GM19238 (cell line): ENCODE data around the gene KHDC4.
"Not testable (repeated sequence)": the region's sequence is repeated elsewhere in the genome, so short reads cannot be mapped to it uniquely, and the experiment has no call there.

Experiments
- DNase-seq: peaks from one replicate; pipeline ENCODE4 v3.0.0; 2011; ENCODE audit warnings: low spot score; ENCODE audit not compliant: insufficient read length

Gene KHDC4

GRCh38 chr1:155904261-155904660 is 30.0 kb downstream of the KHDC4 start:
- no peak for DNase-seq

GRCh38 chr1:155900161-155900560 is 34.1 kb downstream of the KHDC4 start:
- DNase-seq: no peak

GRCh38 chr1:155899683-155900082 is 34.5 kb downstream of the KHDC4 start:
- no peak for DNase-seq

GRCh38 chr1:155898888-155899287 is 35.3 kb downstream of the KHDC4 start:
- DNase-seq: no peak

GRCh38 chr1:155897746-155898145 is 36.5 kb downstream of the KHDC4 start:
- no peak for DNase-seq

- not testable (repeated sequence) for DNase-seq
Observed at GRCh38 chr1:155896476-155896875, 37.7 kb downstream of the KHDC4 start.

GRCh38 chr1:155895617-155896016 is 38.6 kb downstream of the KHDC4 start:
- DNase-seq: not testable (repeated sequence)

- no peak for DNase-seq
Observed at GRCh38 chr1:155893389-155894142, 40.6 kb downstream of the KHDC4 start.

GRCh38 chr1:155892796-155893195 is 41.4 kb downstream of the KHDC4 start:
- no peak for DNase-seq

- DNase-seq: no peak
Observed at GRCh38 chr1:155890251-155890650, 44.0 kb downstream of the KHDC4 start.

GRCh38 chr1:155889566-155889965 is 44.6 kb downstream of the KHDC4 start:
- DNase-seq: no peak

GRCh38 chr1:155888481-155888880 is 45.7 kb downstream of the KHDC4 start:
- DNase-seq: no peak

GRCh38 chr1:155884982-155885381 is 49.2 kb downstream of the KHDC4 start:
- no peak for DNase-seq

GRCh38 chr1:155884031-155884960 is 49.9 kb downstream of the KHDC4 start:
- no peak for DNase-seq

- DNase-seq: no peak
Observed at GRCh38 chr1:155882766-155883165, 51.4 kb downstream of the KHDC4 start.

GRCh38 chr1:155882235-155882634 is 52.0 kb downstream of the KHDC4 start:
- peak; percentile 30 for DNase-seq

GRCh38 chr1:155880950-155881349 is 53.3 kb downstream of the KHDC4 start:
- no peak for DNase-seq

- no peak for DNase-seq
Observed at GRCh38 chr1:155880251-155880650, 54.0 kb downstream of the KHDC4 start.

GRCh38 chr1:155877945-155878344 is 56.3 kb downstream of the KHDC4 start:
- DNase-seq: no peak

GRCh38 chr1:155873860-155874259 is 60.4 kb downstream of the KHDC4 start:
- DNase-seq: no peak

GRCh38 chr1:155872527-155872926 is 61.7 kb downstream of the KHDC4 start:
- DNase-seq: no peak

- no peak for DNase-seq
Observed at GRCh38 chr1:155871390-155871789, 62.8 kb downstream of the KHDC4 start.
